GM23338 (cell line): ENCODE results near the gene SYT7. TPM values are rescaled to one million over a fixed set of nuclear protein-coding genes. Genes with fewer than 3 reads are reported as not detected.
A peak's percentile ranks its signal among the peaks of the same experiment; 100 is the strongest.

Source experiments
- ATAC-seq: fragments of 200-7000 bp; cut with Tn5 transposase; 3 replicates; pipeline ENCODE4 v1.9.1; 2020
- DNase-seq: peaks from one replicate; pipeline ENCODE4 v3.0.0-alpha.2; 2015; ENCODE audit warnings: low spot score
- H2AFZ ChIP-seq: fragments of 200-600 bp; sonication (generic); 2 replicates; pipeline ENCODE4 v1.8.0; 2016; ENCODE audit warnings: antibody characterized with exemption, mild to moderate bottlenecking, moderate library complexity
- H3F3A ChIP-seq: fragments of 200-600 bp; sonication (generic); replicated peaks from 2 replicates; pipeline ENCODE4 v1.8.0; 2017; ENCODE audit warnings: antibody characterized with exemption, mixed run types, low read depth
- H3K27ac ChIP-seq: fragments of 200-600 bp; sonication (generic); 2 replicates; pipeline ENCODE4 v1.6.1; 2016; ENCODE audit warnings: low read depth
- H3K27me3 ChIP-seq: fragments of 200-600 bp; sonication (generic); 2 replicates; pipeline ENCODE4 v1.8.0; 2016; ENCODE audit warnings: mild to moderate bottlenecking, mixed run types, moderate library complexity; ENCODE audit not compliant: insufficient read depth
- H3K36me3 ChIP-seq: fragments of 200-600 bp; sonication (generic); 2 replicates; pipeline ENCODE4 v1.8.0; 2016; ENCODE audit warnings: mild to moderate bottlenecking; ENCODE audit not compliant: insufficient read depth
- H3K4me1 ChIP-seq: fragments of 200-600 bp; sonication (generic); 2 replicates; pipeline ENCODE4 v1.8.0; 2016; ENCODE audit warnings: mild to moderate bottlenecking, moderate library complexity; ENCODE audit not compliant: insufficient read depth
- H3K4me2 ChIP-seq: fragments of 200-600 bp; sonication (generic); 2 replicates; pipeline ENCODE4 v1.7.1; 2017; ENCODE audit warnings: mixed run types
- H3K4me3 ChIP-seq: fragments of 200-600 bp; sonication (generic); 2 replicates; pipeline ENCODE4 v1.6.1; 2016; ENCODE audit warnings: mixed run types
- H3K79me2 ChIP-seq: fragments of 200-600 bp; sonication (generic); replicated peaks from 2 replicates; pipeline ENCODE4 v1.8.0; 2017; ENCODE audit warnings: mild to moderate bottlenecking; ENCODE audit not compliant: insufficient read depth
- H3K9me2 ChIP-seq: fragments of 200-600 bp; sonication (generic); 2 replicates; pipeline ENCODE4 v1.8.0; 2017; ENCODE audit not compliant: insufficient read depth
- H4K20me1 ChIP-seq: fragments of 200-600 bp; sonication (generic); replicated peaks from 2 replicates; pipeline ENCODE4 v1.8.0; 2017; ENCODE audit warnings: mild to moderate bottlenecking; ENCODE audit not compliant: insufficient read depth
- H3K27ac Mint-ChIP-seq: 2 replicates; pipeline ENCODE4 v1.8.0; 2020; ENCODE audit warnings: inconsistent platforms, mild to moderate bottlenecking, moderate library complexity, mixed read lengths
- H3K27me3 Mint-ChIP-seq: 3 replicates; pipeline ENCODE4 v1.8.0; 2022; ENCODE audit warnings: low read depth, mild to moderate bottlenecking, moderate library complexity, mixed read lengths, inconsistent platforms; ENCODE audit not compliant: insufficient read depth, poor library complexity
- H3K36me3 Mint-ChIP-seq: 3 replicates; pipeline ENCODE4 v1.8.0; 2021; ENCODE audit warnings: low read depth, mild to moderate bottlenecking, inconsistent platforms, moderate library complexity, mixed read lengths
- H3K4me1 Mint-ChIP-seq: 3 replicates; pipeline ENCODE4 v1.8.0; 2020; ENCODE audit warnings: mild to moderate bottlenecking, inconsistent platforms, mixed read lengths
- H3K4me3 Mint-ChIP-seq: 3 replicates; pipeline ENCODE4 v1.8.0; 2021; ENCODE audit warnings: moderate library complexity, mild to moderate bottlenecking, inconsistent platforms, mixed read lengths
- H3K9me3 Mint-ChIP-seq: 3 replicates; pipeline ENCODE4 v1.8.0; 2020; ENCODE audit warnings: moderate library complexity, mild to moderate bottlenecking, inconsistent platforms, mixed read lengths
- EZH2 ChIP-seq: fragments of 200-600 bp; sonication (generic); IDR thresholded peaks from one replicate; pipeline ENCODE4 v1.8.0; 2017; ENCODE audit warnings: antibody characterized with exemption, mild to moderate bottlenecking, low read depth; ENCODE audit not compliant: unreplicated experiment
- EZH2phosphoT487 ChIP-seq: fragments of 200-600 bp; sonication (generic); IDR thresholded peaks from one replicate; pipeline ENCODE4 v1.8.1; 2018; ENCODE audit warnings: antibody characterized with exemption; ENCODE audit not compliant: unreplicated experiment
- JUNB ChIP-seq: IDR thresholded peaks from one replicate; pipeline ENCODE4 v1.6.1; 2016; ENCODE audit warnings: antibody characterized with exemption; ENCODE audit not compliant: unreplicated experiment
- NANOG ChIP-seq: IDR thresholded peaks from 2 replicates; pipeline ENCODE4 v1.6.1; 2016; ENCODE audit warnings: antibody characterized with exemption, borderline replicate concordance
- POLR2AphosphoS5 ChIP-seq: IDR thresholded peaks from 2 replicates; pipeline ENCODE4 v1.6.1; 2016; ENCODE audit warnings: antibody characterized with exemption, low read depth
- REST ChIP-seq: IDR thresholded peaks from one replicate; pipeline ENCODE4 v1.6.1; 2018; ENCODE audit warnings: antibody characterized with exemption; ENCODE audit not compliant: unreplicated experiment
- ZNF114 ChIP-seq: fragments of 250-450 bp; sonication (Bioruptor Pico); IDR thresholded peaks from 2 replicates; pipeline ENCODE4 v1.5.0; 2020; ENCODE audit warnings: mild to moderate bottlenecking, moderate library complexity
- ZNF331 ChIP-seq: fragments of 250-450 bp; sonication (Bioruptor Pico); IDR thresholded peaks from 2 replicates; pipeline ENCODE4 v1.5.0; 2020; ENCODE audit warnings: low read depth, mild to moderate bottlenecking, moderate library complexity
- polyA plus RNA-seq: library from polyadenylated mRNA; unstranded; fragments of >200 nt; fragmentation: Nextera tagmentation; extraction: Ambion mirVana; gene quantifications from 2 replicates; pipeline ENCODE4 v1.2.1, GENCODE V29; 2016
- total RNA-seq: library from RNA; depleted of rRNA; stranded (reverse); fragments of >200 nt; shearing (Covaris generic); gene quantifications from 2 replicates; pipeline ENCODE4 v1.2.3, GENCODE V29; 2014
- TF ChIP-seq, protein P1 (sequence below): IDR thresholded peaks from 2 replicates; pipeline ENCODE4 v1.6.1; 2016; ENCODE audit warnings: antibody characterized with exemption
- TF ChIP-seq, protein P2 (sequence below): fragments of 250-450 bp; sonication (Bioruptor Pico); IDR thresholded peaks from 2 replicates; pipeline ENCODE4 v1.5.0; 2020; ENCODE audit warnings: mild to moderate bottlenecking, moderate library complexity
- TF ChIP-seq, protein P3 (sequence below), 2 experiments: fragments of 200-600 bp in 1 of 2; sonication (generic) in 1 of 2; conservative IDR thresholded peaks; 2 replicates each; pipeline versions ENCODE4 v1.5.1 to v1.6.1; 2016 to 2017; ENCODE audit warnings: antibody characterized with exemption in 2 of 2, low read depth in 2 of 2, mild to moderate bottlenecking in 2 of 2, moderate library complexity in 1 of 2

SYT7 gene
- total and polyA plus RNA-seq, 2 experiments from 2014 or later, result 1.6 to 10.3 TPM

- Histone ChIP-seq H3F3A (no peaks in the 10 kb centered on the region), H3K36me3 (no peaks in the 10 kb centered on the region), H3K27ac (no peak overlapping the region), H3K27me3 (peaks cover 40% of the 10 kb centered on the region), H3K4me3 (peak overlapping the region; percentile 68), H3K4me1 (peaks cover 20% of the 10 kb centered on the region), H4K20me1 (no peaks in the 10 kb centered on the region), H2AFZ (peak overlapping the region; percentile 100), H3K4me2 (peak overlapping the region; percentile 98), H3K9me2 (no peaks in the 10 kb centered on the region), H3K79me2 (no peaks in the 10 kb centered on the region)
- H3K36me3 Mint-ChIP-seq, result no peaks in the 10 kb centered on the region; the same call in 2 of the 3 replicates
- no peak overlapping the region for H3K27ac Mint-ChIP-seq
- no peaks in the 10 kb centered on the region for H3K9me3 Mint-ChIP-seq
- peaks cover 39% of the 10 kb centered on the region for H3K4me1 Mint-ChIP-seq
- H3K27me3 Mint-ChIP-seq, result peaks cover 26% of the 10 kb centered on the region
- peak overlapping the region; percentile 72 for H3K4me3 Mint-ChIP-seq
- peak; percentile 85 for DNase-seq
- peak; percentile 80 for ATAC-seq
- TF ChIP-seq JUNB, result no peak
- TF ChIP-seq, protein P1, sequence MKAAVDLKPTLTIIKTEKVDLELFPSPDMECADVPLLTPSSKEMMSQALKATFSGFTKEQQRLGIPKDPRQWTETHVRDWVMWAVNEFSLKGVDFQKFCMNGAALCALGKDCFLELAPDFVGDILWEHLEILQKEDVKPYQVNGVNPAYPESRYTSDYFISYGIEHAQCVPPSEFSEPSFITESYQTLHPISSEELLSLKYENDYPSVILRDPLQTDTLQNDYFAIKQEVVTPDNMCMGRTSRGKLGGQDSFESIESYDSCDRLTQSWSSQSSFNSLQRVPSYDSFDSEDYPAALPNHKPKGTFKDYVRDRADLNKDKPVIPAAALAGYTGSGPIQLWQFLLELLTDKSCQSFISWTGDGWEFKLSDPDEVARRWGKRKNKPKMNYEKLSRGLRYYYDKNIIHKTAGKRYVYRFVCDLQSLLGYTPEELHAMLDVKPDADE, result no peak; the same call in 1 of the 2 replicates
- TF ChIP-seq NANOG, result no peak
- TF ChIP-seq, protein P2, sequence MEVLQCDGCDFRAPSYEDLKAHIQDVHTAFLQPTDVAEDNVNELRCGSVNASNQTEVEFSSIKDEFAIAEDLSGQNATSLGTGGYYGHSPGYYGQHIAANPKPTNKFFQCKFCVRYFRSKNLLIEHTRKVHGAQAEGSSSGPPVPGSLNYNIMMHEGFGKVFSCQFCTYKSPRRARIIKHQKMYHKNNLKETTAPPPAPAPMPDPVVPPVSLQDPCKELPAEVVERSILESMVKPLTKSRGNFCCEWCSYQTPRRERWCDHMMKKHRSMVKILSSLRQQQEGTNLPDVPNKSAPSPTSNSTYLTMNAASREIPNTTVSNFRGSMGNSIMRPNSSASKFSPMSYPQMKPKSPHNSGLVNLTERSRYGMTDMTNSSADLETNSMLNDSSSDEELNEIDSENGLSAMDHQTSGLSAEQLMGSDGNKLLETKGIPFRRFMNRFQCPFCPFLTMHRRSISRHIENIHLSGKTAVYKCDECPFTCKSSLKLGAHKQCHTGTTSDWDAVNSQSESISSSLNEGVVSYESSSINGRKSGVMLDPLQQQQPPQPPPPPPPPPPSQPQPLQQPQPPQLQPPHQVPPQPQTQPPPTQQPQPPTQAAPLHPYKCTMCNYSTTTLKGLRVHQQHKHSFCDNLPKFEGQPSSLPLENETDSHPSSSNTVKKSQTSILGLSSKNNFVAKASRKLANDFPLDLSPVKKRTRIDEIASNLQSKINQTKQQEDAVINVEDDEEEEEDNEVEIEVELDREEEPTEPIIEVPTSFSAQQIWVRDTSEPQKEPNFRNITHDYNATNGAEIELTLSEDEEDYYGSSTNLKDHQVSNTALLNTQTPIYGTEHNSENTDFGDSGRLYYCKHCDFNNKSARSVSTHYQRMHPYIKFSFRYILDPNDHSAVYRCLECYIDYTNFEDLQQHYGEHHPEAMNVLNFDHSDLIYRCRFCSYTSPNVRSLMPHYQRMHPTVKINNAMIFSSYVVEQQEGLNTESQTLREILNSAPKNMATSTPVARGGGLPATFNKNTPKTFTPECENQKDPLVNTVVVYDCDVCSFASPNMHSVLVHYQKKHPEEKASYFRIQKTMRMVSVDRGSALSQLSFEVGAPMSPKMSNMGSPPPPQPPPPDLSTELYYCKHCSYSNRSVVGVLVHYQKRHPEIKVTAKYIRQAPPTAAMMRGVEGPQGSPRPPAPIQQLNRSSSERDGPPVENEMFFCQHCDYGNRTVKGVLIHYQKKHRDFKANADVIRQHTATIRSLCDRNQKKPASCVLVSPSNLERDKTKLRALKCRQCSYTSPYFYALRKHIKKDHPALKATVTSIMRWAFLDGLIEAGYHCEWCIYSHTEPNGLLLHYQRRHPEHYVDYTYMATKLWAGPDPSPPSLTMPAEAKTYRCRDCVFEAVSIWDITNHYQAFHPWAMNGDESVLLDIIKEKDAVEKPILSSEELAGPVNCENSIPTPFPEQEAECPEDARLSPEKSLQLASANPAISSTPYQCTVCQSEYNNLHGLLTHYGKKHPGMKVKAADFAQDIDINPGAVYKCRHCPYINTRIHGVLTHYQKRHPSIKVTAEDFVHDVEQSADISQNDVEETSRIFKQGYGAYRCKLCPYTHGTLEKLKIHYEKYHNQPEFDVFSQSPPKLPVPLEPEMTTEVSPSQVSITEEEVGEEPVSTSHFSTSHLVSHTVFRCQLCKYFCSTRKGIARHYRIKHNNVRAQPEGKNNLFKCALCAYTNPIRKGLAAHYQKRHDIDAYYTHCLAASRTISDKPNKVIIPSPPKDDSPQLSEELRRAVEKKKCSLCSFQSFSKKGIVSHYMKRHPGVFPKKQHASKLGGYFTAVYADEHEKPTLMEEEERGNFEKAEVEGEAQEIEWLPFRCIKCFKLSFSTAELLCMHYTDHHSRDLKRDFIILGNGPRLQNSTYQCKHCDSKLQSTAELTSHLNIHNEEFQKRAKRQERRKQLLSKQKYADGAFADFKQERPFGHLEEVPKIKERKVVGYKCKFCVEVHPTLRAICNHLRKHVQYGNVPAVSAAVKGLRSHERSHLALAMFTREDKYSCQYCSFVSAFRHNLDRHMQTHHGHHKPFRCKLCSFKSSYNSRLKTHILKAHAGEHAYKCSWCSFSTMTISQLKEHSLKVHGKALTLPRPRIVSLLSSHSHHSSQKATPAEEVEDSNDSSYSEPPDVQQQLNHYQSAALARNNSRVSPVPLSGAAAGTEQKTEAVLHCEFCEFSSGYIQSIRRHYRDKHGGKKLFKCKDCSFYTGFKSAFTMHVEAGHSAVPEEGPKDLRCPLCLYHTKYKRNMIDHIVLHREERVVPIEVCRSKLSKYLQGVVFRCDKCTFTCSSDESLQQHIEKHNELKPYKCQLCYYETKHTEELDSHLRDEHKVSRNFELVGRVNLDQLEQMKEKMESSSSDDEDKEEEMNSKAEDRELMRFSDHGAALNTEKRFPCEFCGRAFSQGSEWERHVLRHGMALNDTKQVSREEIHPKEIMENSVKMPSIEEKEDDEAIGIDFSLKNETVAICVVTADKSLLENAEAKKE (CRISPR knock-in tag), result no peak
- no peak for TF ChIP-seq REST
- TF ChIP-seq EZH2phosphoT487, result no peak
- peak; percentile 76 for TF ChIP-seq POLR2AphosphoS5
- TF ChIP-seq, protein P3, sequence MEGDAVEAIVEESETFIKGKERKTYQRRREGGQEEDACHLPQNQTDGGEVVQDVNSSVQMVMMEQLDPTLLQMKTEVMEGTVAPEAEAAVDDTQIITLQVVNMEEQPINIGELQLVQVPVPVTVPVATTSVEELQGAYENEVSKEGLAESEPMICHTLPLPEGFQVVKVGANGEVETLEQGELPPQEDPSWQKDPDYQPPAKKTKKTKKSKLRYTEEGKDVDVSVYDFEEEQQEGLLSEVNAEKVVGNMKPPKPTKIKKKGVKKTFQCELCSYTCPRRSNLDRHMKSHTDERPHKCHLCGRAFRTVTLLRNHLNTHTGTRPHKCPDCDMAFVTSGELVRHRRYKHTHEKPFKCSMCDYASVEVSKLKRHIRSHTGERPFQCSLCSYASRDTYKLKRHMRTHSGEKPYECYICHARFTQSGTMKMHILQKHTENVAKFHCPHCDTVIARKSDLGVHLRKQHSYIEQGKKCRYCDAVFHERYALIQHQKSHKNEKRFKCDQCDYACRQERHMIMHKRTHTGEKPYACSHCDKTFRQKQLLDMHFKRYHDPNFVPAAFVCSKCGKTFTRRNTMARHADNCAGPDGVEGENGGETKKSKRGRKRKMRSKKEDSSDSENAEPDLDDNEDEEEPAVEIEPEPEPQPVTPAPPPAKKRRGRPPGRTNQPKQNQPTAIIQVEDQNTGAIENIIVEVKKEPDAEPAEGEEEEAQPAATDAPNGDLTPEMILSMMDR (conservative IDR thresholded peaks at IDR 0.05; ENCODE audit: low read depth in 2 of 2), result peak; percentile 23 to 40; a peak in 2 of 4 replicates
- no peak for TF ChIP-seq ZNF331
- no peak for TF ChIP-seq ZNF114 (CRISPR knock-in tag)
- TF ChIP-seq EZH2, result no peak
These were observed 7.3 kb upstream of the SYT7 start for GRCh38 chr11:61587951-61588727.
